NK-92 (cell line): Measurements from ENCODE around the gene YEATS4.
A peak's percentile ranks its signal among the peaks of the same experiment; 100 is the strongest.
"Not testable (repeated sequence)": the region's sequence is repeated elsewhere in the genome, so short reads cannot be mapped to it uniquely, and the experiment has no call there.

ENCODE experiments used
- DNase-seq: peaks from one replicate; lab custom pipeline; 2025; ENCODE audit not compliant: unreplicated experiment; lab: John Stamatoyannopoulos, UW

YEATS4 gene

DNA sequence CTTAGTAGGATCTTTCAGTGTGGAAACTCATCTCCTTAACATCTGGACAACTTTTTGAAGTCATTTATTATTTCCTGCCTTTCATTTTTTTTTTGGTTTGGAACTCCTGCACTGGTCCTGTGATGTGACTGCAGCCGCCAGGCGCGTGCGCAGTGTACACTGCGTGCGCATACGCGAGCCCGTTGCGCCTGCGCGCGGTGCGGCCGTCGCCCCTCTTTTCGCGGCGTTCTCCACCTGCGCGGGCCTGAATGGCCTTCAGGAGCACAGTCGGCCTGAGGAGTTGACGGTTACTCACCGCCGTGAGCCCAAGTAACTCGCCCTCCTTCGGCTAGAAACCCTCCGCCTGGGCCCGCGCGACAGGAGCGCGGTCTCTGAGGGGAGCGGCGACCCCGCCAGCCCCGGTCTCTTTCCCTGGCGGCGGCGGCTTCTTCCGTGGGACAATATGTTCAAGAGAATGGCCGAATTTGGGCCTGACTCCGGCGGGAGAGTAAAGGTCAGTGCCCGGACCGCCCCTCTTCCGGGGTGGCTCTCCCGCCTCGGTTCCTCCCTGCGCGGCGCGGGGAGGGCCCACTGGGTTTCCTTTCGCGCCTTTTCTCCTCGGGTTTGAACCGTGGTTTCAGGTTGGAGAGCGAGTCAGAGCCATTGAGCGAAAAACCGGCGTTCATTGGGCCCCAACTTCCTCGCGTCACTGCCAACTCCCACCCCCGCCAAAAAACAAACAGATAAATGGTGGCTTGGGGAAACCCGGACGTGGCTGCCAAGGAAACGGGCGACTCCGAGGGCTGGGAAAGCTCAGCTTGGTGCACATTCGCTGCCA, at the start of gene YEATS4:
Gene YEATS4 (plus strand): TSS at position 213 of the 817 bp plus-strand sequence. CDS start 230 bp downstream, at position 443.
- DNase-seq, result peak; percentile 39

DNA sequence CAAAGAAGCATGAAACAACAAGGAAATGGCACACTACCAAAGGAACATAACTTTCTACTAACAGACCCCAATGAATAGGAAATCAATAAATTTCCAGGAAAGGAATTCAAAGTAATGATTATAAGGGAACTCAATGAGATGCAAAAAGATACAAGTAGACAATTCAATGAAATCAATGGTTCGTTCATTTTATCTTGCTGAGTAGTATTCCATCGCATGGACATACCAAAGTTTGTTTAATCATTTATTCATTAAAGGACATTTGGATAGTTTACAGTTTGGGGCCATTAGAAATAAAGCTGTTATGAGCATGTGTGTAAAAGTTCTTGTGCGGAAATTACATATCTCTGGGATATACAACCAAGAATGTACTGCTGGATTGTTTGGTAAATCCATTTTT, 46.3 kb upstream of the YEATS4 start:
- DNase-seq, result no peak

DNA sequence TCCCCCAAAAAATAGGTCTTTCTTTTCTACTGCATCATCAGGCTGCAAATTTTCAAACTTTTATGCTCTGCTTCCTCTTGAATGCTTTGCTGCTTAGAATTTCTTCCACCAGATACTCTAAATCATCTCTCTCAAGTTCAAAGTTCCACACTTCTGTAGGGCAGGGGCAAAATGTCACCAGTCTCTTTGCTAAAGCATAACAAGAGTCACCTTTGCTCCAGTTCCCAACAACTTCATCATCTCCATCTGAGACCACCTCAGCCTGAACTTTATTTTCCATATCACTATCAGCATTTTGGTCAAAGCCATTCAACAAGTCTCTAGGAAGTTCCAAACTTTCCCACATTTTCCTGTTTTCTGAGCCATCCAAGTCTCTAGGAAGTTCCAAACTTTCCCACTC, 42.8 kb upstream of the YEATS4 start:
- DNase-seq, result not testable (repeated sequence)

DNA sequence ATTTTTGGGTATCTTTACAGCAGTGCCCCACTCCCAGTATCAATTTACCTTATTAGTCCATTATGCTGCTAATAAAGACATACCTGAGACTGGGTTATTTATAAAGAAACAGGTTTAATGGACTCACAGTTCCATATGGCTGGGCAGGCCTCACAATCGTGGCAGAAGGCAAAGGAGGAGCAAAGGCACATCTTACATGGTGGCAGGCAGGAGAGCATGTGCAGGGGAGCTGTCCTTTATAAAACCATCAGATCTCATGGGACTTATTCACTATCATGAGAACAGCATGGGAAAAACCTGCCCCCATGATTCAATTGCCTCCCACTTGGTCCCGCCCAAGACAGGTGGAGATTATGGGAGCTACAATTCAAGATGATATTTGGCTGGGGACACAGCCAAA, 42.3 kb upstream of the YEATS4 start:
- not testable (repeated sequence) for DNase-seq

DNA sequence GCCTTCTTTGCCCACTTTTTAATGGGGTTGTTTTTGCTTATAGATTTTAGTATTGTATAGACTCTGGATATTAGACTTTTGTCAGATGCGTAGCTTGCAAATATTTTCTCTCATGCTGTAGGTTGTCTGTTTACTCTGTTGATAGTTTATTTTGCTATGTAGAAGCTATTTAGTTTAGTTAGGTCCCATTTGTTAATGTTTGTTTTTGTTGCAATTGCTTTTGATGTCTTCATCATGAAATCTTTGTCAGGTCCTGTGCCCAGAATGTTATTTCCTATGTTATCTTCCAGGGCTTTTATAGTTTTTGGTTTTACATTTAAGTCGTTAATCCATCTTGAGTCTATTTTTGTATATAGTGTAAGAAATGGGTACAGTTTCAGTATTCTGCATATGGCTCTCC, 41.3 kb upstream of the YEATS4 start:
- DNase-seq, result no peak

DNA sequence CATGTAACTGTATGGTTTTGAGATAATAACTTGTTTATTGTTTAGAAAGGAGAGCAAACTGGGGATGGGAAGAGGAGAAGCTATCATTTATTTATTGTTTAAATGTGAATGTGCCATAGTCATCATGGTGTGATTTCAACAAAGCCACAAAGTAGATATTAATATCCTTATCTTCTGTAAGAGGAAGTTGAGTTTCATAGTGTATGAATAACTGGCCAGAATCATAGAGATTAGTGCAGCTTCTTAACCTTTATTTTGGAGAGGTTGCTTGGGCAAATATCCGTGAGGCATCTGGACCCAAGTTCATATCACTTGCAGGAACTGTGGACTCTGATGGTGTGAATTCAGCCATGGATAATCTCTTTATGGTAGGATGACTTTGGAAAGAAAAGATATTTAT, 38.2 kb upstream of the YEATS4 start:
- no peak for DNase-seq

DNA sequence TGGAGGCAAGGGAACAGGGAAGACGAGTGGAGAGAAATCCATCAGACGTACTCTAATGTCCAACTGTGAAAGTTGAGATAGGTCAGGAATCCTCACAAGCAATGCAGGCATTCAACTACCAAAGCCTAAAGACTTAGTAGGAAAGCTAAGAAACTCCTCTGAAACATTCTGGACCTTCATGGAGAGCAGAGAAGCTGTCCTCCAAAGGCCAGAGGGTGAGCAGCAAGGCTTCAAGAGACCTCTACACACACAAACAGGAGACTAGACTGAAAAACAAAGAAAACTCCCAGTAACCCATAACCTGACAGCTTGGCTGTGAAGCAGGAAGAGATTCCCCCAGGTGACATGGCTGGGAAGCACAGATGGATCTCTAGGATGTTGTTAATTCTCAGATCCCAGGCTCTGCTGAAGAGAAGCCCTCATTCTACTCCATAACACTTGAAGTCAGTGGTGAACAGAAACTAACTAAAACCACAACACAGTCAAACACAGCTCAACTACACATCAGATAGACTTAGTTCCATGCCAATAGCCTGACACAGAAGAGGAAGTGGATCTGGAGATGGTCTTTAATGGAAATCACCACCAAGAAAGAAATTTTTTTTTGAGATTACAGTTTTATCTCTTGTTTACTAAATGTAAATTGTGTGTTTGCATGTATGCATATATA, 34.6 kb upstream of the YEATS4 start:
- no peak for DNase-seq

DNA sequence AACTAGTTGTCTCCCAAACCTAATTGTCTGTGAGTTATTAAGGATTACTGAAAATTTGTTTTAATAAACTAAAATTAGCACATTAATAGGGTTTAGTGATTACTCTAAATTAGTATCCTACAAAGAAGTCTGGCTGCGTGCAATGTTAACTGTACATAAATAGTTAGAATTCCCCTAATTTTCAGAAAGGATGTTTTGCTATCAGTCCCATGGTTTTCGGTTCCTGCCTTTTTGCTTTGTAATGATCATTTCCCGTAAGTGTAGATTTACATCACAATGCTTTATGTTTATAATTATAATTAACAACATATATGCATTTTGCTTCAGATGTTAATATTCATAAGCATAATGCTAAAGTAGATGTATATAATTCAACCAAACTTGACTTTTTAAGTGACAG, 31.1 kb upstream of the YEATS4 start:
- no peak for DNase-seq

DNA sequence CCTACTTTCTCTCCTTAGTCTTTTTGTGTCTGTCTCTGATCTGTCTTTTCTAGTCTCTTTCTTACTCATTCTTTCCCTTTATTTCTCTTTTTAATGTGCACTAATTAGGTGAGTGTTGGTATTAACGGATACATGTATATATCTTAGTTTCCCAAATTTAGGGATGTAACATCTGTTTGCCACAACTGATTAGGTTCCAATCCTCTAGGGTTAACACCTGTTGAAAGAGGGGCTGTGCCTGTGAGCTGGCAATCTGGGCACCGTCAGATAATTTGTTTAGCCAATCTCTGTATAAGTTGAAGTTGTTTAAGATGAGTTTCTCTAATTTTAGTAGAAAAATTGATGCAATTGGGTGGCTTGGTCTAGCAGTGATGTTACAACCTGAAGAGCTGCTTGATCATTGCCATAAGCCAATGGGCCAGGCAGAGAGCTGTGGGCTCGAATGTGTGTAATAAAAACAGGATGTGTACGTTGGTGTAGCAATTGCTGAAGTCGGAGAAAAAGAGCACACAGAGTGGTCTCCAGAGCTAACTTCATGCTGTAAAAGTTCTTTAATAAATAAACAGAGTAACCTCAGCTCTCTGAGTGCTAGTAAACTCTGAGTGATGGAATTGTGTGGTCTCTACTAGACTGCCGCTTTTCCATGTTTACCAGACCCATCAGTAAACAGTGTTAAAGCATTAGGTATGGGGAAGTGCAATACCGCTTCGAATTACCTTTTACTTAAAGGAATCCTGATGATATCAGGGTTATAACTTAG, 29.7 kb upstream of the YEATS4 start:
- no peak for DNase-seq

DNA sequence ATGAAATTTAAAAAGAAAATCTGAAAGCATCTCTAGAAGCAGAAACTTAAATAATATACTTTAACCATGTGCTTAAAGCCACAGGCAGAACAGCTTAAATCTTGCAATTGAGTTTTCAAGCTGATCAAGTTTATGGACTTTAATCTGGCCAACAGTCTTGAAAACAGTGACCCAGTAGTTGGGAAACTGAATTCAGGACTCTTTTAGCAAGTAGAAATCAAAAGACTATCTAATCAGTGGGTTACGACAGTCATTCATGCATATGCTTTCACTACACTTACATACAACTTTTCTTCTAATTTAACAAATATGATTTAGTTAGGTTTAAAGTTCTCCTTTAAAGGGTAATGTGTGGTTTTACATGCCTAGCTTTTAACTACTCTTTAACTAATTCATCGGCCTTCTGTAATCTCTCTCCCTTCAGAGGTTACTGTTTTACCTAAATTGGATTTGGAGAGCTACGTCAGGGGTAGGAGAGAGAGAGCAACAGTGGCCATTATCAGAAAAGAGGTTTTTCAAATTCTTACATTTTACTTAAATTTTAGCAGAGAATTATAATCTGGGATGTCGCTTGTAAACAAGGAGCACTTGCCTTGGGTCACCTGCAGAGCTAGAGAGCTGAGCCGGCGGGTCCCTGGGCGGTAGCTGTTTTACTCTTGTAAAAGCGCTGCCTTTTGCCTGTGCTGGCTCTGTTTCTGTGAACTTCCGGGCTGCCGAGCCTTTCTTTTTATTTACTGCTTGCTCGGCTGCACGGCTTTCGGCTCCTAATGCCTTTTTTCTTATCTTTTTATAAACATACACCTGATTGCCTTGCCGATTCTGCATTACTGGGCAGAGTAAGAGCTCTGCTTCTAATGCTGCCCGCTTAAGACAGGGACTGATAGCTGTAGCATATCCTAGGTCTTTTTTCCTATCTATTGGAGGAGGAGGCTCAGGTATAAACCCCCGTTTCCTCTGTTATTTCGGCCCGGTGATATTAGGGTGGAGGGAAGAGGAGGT, 28.8 kb upstream of the YEATS4 start:
- DNase-seq, result no peak

DNA sequence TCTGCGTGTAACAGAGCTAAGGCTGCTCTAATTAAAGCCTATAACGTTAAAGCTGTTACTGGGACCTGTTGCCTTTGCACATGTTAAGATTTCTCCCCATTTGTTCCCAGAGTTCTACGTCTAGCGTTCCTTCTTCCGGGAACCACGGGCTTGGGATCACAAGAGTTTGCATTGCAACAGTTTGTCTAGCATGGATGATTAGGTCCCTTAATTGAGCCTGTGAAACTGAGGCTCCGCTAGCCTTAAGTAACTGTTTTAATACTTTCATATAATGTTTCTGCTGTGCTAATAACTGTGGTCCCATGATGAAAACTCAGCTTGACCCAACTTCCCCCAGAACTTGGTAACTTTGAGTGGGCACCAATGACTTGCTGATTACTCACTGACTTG, 28.0 kb upstream of the YEATS4 start:
- no peak for DNase-seq

DNA sequence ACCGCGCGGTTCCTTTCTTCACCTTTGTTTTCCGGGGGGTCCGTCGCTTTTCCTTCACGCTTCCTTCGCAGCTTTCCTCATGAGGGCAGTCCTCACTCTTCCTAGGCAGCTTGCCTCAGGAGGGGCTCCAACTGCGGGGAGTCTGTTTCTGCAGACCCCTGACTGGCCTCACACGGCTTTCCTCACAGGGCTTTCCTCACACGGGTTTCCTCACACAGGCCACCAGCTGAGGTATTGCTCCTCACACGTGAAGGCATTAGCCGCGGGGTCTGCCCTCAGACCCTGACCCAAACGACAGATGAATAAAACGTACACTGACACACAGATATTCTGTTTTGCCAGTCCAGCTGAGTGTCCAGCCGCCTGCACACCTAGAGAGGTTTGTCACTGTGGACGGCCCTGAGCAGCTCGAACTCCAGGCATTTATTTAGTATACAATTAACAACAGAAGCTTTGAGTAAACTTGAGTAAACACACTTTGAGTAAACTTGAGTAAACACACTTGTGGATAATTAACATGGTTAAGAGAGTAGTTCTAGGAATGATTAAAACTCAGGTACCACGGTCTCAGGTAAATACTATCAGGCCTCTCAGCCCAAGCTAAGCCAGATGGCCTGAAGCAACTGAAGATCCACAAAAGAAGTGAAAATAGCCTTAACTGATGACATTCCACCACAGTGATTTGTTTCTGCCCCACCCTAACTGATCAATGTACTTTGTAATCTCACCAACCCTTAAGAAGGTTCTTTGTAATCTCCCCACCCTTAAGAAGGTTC, 27.4 kb upstream of the YEATS4 start:
- DNase-seq, result no peak

DNA sequence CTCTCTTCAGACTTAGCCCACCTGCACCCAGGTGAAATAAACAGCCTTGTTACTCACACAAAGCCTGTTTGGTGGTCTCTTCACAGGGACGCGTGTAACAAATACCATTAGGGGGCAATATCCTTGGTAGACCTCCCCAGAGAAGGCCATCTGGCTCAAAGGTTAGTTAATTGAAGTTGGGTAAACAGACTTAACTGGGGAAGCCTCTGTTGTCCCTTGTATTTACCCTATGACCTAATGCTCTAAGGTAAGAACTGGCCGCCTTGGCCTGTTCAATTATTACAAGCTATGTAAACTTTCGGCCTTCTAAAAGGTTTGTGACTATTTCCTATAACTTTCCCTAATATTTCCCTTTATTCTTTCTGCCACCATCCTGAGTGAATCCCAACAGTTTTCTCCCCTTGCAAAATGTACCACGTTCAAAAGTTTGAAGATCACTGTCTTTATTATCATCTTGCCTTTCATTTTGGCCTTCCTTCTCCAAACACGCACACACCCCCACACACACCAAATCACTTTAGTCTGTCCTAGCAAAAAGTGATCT, 26.7 kb upstream of the YEATS4 start:
- DNase-seq, result no peak

DNA sequence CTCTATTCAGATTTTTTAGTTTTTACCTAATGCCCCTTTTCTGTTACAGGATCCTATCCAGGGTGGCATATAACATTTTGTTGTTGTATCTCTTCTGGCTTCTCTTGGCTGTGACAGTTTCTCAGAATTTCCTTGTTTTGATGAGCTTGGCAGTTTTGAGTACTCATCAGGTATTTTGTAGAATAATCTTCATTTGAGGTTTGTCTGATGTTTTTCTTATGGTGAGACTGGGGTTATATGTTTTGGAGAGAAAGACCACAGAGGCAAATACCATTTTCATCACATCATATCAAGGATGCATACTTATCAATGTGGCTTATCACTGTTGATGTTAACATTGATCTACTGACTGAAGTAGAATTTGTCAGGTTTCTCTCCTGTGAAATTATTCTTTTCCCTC, 25.4 kb upstream of the YEATS4 start:
- no peak for DNase-seq

DNA sequence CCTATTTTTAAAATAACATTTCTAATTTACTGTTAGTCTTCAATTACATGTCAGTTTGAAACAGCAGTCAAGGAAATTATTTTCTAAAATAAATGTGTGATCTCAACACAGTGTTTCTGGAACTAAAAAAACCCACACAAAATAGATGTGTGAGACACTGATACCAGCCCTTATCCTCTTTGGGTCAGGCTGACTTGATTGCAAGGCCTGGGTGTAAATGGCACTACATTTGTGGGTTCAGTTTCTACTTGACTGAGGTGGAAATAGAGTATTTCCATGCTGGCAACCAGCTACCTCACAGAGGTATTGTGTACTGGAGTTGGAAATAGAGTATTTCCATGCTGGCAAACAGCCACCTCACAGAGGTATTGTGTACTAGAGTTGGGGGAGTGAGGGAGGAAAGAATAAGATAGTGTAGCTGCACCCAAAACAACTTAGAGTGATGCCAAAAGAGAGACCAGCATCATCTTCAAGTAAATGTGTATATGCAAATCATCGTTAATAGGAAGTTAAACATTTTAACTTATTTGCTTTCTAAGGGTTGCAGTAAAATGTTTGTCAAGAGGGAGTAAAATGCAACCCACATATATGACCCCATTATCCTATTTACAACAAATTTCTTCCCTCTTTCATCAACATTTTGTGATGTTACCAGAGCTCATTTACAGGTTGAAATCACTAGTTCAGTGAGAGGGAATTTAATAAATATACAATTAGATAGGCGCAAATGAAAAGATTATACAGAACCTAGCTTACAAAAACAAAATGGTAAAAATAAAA, 22.0 kb upstream of the YEATS4 start:
- DNase-seq, result no peak

DNA sequence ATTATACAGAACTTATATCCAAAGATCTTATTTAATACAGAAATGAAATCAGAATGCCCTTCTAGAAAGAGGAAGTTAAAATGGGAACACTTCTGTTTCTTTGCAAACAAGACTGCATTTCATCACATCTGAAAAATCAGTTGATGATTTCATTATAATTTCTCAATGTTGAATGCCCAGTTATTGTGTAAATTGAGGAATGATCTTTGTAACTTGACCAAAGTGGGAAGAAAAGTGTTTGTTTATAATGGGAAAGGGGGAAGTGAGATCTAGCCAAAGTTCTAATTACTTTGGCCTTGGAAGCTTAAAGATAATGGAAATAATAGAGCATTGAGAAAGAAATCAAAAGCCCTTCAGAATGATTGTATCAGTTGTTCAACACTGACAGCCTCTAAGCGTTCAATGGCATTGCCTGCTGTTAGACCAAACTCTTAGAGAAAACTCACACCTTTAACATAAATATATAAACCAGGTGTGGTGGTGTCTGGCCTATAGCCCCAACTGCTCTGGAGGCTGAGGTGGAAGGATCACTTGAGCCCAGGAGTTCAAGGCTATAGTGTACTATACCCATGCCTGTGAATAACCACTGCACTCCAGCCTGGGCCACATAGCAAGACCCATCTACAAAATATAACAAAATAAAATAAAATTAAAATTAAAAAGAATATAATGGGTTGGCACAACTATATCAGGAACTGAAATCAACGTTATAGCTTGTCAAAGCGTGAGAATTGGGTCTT, 21.3 kb upstream of the YEATS4 start:
- DNase-seq, result no peak

DNA sequence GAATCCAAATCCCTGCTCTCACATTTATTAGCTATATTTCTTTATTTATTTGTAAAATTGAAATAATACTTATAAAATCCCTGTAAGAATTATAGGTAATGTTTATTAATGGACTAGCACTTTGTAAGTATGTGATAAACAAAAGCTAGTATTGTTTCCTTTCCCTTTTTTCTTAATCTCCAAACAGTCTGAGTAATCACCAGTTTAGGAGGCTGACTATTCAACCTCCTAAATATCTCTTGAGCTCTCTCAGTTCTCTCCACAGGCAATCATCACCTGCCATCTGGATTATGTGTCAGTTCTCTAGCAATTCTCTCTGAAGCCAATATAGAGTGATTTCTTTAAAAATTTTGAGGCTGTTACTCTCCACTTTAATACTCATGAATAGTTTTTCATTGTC, 20.6 kb upstream of the YEATS4 start:
- DNase-seq, result no peak

DNA sequence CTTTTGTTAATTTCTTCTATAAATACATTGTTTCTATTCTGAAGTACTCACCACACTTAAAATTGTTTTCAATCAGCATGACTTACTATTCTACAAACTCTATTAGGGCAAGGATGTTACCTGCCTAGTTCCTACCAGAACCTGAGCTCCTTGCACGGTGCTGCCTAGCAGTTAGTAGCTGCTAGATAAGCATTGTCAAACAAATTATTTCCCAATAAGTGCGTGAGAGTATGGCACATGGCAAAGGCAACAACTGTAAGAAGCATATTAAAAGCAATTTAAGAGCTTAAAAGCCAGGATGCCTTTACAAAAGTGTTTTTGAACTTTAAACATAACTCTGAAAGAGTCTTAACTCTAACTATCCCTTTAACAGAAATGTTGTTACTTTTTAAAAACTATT, 19.5 kb upstream of the YEATS4 start:
- DNase-seq, result no peak
